ENCODE data around the gene EXD3.

Gene EXD3

GRCh38 chr9:137295238-137295811 lies 127.6 kb downstream of the EXD3 start:
- in situ Hi-C loops (cut with MboI; ENCODE audit: low pct_unique_long_range_greater_than_20kb, low sequenced_read_pairs) = loop anchor here (10.0 kb wide), 1 partner anchor 109 kb away; no protein-coding TSS in a partner anchor
- DNase-seq = peak; percentile 58

- no peak for DNase-seq
- in situ Hi-C loops (cut with MboI; ENCODE audit: low pct_unique_long_range_greater_than_20kb, low sequenced_read_pairs) = loop anchor here (10.0 kb wide), 1 partner anchor 110 kb away; no protein-coding TSS in a partner anchor
Observed at GRCh38 chr9:137294681-137295237, 128.2 kb downstream of the EXD3 start.

GRCh38 chr9:137294091-137294680 lies 128.8 kb downstream of the EXD3 start:
- in situ Hi-C loops (cut with MboI; ENCODE audit: low pct_unique_long_range_greater_than_20kb, low sequenced_read_pairs) = loop anchor here (10.0 kb wide), 1 partner anchor 111 kb away; no protein-coding TSS in a partner anchor

GRCh38 chr9:137293482-137294090 lies 129.4 kb downstream of the EXD3 start:
- in situ Hi-C loops (cut with MboI; ENCODE audit: low pct_unique_long_range_greater_than_20kb, low sequenced_read_pairs) = loop anchor here (10.0 kb wide), 1 partner anchor 111 kb away; no protein-coding TSS in a partner anchor
- no peak for DNase-seq

More at GRCh38 chr9:137294091-137294680, 128.8 kb downstream of the EXD3 start:
- peak; percentile 63 for DNase-seq

- in situ Hi-C loops (cut with MboI; ENCODE audit: low pct_unique_long_range_greater_than_20kb, low sequenced_read_pairs) = loop anchor here (10.0 kb wide), 1 partner anchor 112 kb away; no protein-coding TSS in a partner anchor
- no peak for DNase-seq
Observed at GRCh38 chr9:137293094-137293481, 129.9 kb downstream of the EXD3 start.

- in situ Hi-C loops (cut with MboI; ENCODE audit: low pct_unique_long_range_greater_than_20kb, low sequenced_read_pairs) = no loop called here
- DNase-seq = peak; percentile 83
Observed at GRCh38 chr9:137286975-137287383, 136.0 kb downstream of the EXD3 start.

GRCh38 chr9:137281345-137282116 lies 141.4 kb downstream of the EXD3 start:
- in situ Hi-C loops (cut with MboI; ENCODE audit: low pct_unique_long_range_greater_than_20kb, low sequenced_read_pairs) = no loop called here
- DNase-seq = no peak

GRCh38 chr9:137280474-137281344 lies 142.3 kb downstream of the EXD3 start:
- in situ Hi-C loops (cut with MboI; ENCODE audit: low pct_unique_long_range_greater_than_20kb, low sequenced_read_pairs) = no loop called here
- DNase-seq = no peak

GRCh38 chr9:137279741-137280473 lies 143.1 kb downstream of the EXD3 start:
- in situ Hi-C loops (cut with MboI; ENCODE audit: low pct_unique_long_range_greater_than_20kb, low sequenced_read_pairs) = no loop called here
- DNase-seq = no peak

- in situ Hi-C loops (cut with MboI; ENCODE audit: low pct_unique_long_range_greater_than_20kb, low sequenced_read_pairs) = no loop called here
- no peak for DNase-seq
Observed at GRCh38 chr9:137278721-137279711, 143.9 kb downstream of the EXD3 start.

- in situ Hi-C loops (cut with MboI; ENCODE audit: low pct_unique_long_range_greater_than_20kb, low sequenced_read_pairs) = no loop called here
- no peak for DNase-seq
Observed at GRCh38 chr9:137278061-137278701, 144.8 kb downstream of the EXD3 start.

GRCh38 chr9:137277329-137278041 lies 145.5 kb downstream of the EXD3 start, which contains the start of gene TOR4A:
Gene TOR4A (plus strand): TSS chr9:137277726. CDS start chr9:137278690, 964 bp downstream.
- in situ Hi-C loops (cut with MboI; ENCODE audit: low pct_unique_long_range_greater_than_20kb, low sequenced_read_pairs) = no loop called here
- DNase-seq = peak; percentile 85

- in situ Hi-C loops (cut with MboI; ENCODE audit: low pct_unique_long_range_greater_than_20kb, low sequenced_read_pairs) = no loop called here
Observed at GRCh38 chr9:137276473-137277328, 146.3 kb downstream of the EXD3 start.

GRCh38 chr9:137275588-137276472 lies 147.1 kb downstream of the EXD3 start:
- DNase-seq = no peak
- in situ Hi-C loops (cut with MboI; ENCODE audit: low pct_unique_long_range_greater_than_20kb, low sequenced_read_pairs) = no loop called here

More at GRCh38 chr9:137276473-137277328, 146.3 kb downstream of the EXD3 start:
- DNase-seq = peak; percentile 91
